GM12865 (cell line): Measurements from ENCODE around the gene EHD2.

Experiments used
- DNase-seq: peaks from one replicate; pipeline ENCODE4 v3.0.0; 2010; ENCODE audit warnings: low read depth
- H3K4me3 ChIP-seq: 2 replicates; pipeline ENCODE4 v1.5.1; 2011; ENCODE audit warnings: mild to moderate bottlenecking, low read depth, low read length, control low read depth
- CTCF ChIP-seq: IDR thresholded peaks from 2 replicates; pipeline ENCODE4 v1.5.1; 2011; ENCODE audit warnings: low read length, control low read depth, low read depth, inconsistent platforms; ENCODE audit not compliant: insufficient read depth; ENCODE audit errors: missing control alignments

Gene EHD2

GRCh38 chr19:47752440-47753211 is 39.4 kb downstream of the EHD2 start:
- no peak overlapping the region for H3K4me3 ChIP-seq
- no peak for DNase-seq
- no peak for TF ChIP-seq CTCF

GRCh38 chr19:47754206-47755064 is 41.2 kb downstream of the EHD2 start:
- no peak for DNase-seq
- H3K4me3 ChIP-seq = no peak overlapping the region
- no peak for TF ChIP-seq CTCF

- H3K4me3 ChIP-seq = no peak overlapping the region
- DNase-seq = no peak
- no peak for TF ChIP-seq CTCF
Measured at GRCh38 chr19:47755065-47755761, 42.0 kb downstream of the EHD2 start.

- no peak overlapping the region for H3K4me3 ChIP-seq
- no peak for TF ChIP-seq CTCF
- DNase-seq = no peak
Measured at GRCh38 chr19:47755762-47756626, 42.8 kb downstream of the EHD2 start.

- TF ChIP-seq CTCF = no peak
- H3K4me3 ChIP-seq = no peak overlapping the region
- no peak for DNase-seq
Measured at GRCh38 chr19:47756627-47756929, 43.4 kb downstream of the EHD2 start.

GRCh38 chr19:47756953-47757608 is 43.9 kb downstream of the EHD2 start:
- no peak for TF ChIP-seq CTCF
- H3K4me3 ChIP-seq = no peak overlapping the region

More at GRCh38 chr19:47756953-47757608, 43.9 kb downstream of the EHD2 start:
- no peak for DNase-seq
